HPDE6-E6E7 (cell line): ENCODE measurements around the gene ADCK2.
A peak's percentile ranks its signal among the peaks of the same experiment; 100 is the strongest.
"Not testable (repeated sequence)": the region's sequence is repeated elsewhere in the genome, so short reads cannot be mapped to it uniquely, and the experiment has no call there.

Experiments
- DNase-seq: peaks from one replicate; pipeline ENCODE4 v3.0.0; 2011; ENCODE audit warnings: missing footprints; ENCODE audit errors: extremely low spot score

ADCK2 gene

GRCh38 chr7:140646931-140647647, 25.7 kb upstream of the ADCK2 start:
- peak; percentile 47 for DNase-seq

DNA sequence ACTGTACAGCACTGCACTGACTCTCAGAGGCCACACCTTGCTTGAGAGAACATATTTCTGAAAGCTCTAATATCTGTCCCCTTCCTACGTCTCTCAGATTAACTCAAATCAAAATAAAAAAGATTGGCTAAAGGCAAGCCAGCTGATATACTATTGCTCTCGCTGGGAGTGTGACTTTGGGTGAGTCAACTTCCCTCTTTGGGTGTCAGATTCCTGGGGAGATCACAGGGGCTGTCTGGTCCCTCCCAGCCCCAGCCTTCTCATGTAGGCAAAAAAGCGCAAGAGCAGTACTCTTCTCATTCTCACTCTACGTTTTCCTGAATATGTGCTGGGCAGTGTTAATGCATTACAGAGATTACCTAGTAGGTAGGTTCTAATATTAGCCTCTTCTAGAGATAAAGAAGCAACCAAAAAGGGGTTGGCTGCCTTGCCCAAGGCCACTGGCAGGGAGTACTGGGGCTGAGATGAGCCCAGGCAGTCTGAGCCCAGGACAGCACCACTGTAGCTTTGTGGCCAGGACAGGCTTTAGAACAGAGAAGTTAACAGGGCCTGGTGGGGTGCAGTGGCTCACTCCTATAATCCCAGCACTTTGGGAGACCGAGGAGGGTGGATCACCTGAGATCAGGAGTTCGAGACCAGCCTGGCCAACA, 23.1 kb upstream of the ADCK2 start:
- no peak for DNase-seq

DNA sequence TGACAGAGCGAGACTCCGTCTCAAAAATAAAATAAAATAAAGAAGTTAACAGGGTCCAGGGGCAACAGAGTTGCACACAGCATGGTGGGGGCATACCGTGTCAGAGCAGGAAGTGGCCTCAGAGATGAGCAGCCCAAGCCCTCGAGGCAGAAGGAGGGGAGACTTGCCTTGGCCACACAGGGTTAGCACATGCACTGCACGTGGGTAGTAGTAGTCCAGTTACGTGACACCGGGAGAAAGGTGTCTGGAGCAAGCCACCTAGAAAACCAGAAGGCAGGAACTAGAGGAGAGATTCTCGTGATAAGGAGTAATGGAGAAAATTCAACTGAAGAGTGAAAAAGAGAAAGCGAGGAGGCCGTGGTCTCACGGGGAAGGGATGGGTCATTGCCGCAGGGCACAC, 22.4 kb upstream of the ADCK2 start:
- no peak for DNase-seq

DNA sequence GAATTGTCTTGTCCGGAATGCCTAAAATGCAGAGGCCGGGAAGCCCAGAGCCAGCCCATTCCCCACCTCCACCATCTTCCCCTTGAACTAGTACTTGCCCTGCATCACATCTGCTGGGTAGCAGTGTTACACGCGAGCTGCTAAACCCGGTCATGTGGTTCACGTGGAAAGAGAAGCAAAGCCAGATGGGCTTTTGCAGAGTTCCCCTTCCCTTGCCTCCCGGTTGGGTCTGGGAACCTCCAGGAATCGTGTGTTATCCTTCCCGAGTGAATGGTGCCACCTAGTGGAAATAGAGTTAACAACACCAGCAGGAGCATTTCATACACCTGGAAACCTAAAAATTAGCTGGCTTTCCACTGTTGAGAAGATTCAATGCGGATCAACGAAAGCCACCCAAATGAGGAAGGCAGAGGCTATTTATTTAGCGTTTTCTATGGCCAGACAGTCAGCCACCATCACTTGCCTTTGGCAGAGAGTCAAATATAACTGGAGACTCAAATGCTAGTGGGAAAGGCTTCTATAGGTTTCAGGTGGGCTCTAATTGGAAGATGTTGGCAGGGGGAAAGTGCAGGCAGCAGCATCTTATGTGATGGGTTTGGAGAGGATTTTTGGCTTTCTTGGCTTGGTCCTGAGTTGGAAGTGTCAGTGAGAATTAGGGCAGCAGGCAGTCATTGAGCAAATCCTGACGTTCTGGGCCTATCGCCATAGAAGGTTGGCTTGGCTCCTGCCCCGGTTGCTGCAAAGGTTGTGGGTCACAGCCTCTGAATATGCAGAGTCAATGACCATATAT, 19.2 kb upstream of the ADCK2 start:
- DNase-seq, result peak; percentile 53

- DNase-seq, result no peak
These were observed 18.7 kb upstream of the ADCK2 start for GRCh38 chr7:140654109-140654387.

DNA sequence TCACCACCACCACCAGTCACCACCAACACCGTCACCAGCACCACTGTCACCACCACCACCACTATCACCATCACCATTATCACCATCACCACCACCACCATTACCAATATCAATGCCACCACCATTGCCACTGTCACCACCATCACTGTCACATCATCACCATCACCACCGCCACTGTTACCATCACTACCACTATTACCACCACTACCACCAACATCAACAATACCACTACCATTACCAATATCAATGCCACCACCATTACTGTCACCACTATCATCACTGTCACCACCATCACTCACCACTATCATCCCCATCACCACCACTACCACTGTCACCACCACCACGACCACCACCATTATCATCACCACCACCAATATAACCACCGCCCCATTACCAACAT, 18.1 kb upstream of the ADCK2 start:
- DNase-seq, result no peak

- DNase-seq, result no peak
These were observed 17.0 kb upstream of the ADCK2 start for GRCh38 chr7:140655511-140656408.

DNA sequence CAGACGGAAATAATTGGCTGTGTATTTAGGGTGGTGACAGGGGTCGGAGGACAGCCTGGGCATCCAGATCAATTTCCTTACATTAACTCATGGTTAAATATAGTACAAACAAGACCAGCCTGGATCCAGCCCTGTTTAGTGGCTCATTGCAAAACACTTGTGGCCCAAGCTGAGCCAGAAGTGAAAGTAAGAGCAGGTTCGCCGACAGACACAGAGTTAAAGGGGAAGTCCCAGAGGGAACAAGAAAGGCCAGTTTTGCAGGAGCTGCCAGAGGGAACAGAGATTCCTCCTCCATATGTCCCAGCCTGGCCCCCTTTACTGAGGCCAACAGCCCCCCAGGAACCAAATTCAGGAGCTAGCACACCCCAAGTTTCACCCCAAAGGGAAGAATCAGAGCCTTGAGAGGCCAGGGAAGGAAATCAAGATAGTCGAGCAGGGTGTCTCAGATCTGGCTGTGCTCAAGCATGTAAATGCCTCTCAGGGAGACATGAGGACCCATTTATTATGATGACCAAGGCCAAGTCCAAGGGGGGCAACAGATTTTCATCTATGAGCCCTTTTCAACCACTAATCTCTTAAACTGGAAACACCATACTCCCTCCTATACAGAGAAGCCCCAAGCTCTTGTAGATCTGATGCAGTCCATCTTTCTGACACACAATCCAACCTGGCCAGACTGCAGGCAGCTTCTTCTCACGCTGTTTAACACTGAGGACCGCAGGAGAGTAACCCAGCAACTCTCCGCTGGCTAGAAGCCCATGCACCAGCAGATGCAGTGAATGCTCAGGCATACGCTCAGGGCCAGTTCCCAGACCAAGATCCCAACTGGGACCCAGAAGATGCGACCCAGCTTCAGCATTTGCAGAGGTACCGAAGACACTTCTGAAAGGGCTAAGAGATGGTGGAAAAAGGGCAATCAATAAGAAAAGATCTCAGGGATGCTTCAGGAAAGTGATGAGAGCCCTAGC, 15.9 kb upstream of the ADCK2 start:
- DNase-seq, result peak; percentile 77

DNA sequence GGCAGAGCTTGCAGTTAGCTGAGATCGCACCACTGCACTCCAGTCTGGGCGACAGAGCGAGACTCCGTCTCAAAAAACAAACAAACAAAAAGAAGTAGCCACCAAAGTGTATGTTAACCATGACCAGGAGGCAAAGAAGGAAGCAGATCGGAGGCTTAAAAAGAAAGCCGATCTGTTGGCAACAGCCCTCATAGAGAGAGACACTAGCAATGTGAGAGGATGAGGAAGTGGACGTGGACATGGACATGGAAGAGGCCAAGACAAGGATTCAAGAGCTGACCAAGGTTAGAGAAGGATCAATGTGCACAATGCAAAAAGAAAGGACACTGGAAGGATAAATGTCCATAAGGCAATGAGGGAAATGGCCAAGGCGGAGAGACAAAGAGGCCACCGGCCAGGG, 14.9 kb upstream of the ADCK2 start:
- DNase-seq, result no peak

GRCh38 chr7:140659856-140660255, 12.9 kb upstream of the ADCK2 start:
- no peak for DNase-seq

- no peak for DNase-seq
These were observed 11.6 kb upstream of the ADCK2 start for GRCh38 chr7:140661124-140661523.

GRCh38 chr7:140662938-140663337, 9.8 kb upstream of the ADCK2 start:
- DNase-seq, result not testable (repeated sequence)

- DNase-seq, result no peak
These were observed 5.3 kb upstream of the ADCK2 start for GRCh38 chr7:140667476-140667875.

DNA sequence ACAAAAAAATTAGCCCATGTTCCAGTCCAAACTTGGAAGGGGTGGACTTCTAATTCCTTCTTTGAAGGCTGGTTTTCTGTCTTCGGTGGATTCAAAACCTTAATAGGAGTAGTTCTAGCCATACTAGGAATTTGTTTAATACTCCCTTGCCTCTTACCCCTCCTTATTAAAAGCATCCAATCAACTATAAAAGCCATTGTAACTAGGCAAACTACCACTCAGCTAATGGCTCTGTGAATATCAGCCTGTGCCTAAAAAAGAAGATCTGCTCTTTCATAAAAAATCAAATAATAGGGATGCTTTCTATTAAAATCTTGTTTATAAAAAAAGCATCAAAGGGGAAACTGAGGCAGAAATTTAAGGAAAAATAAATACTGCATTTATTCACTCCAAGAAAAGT, 4.1 kb upstream of the ADCK2 start:
- DNase-seq, result no peak

DNA sequence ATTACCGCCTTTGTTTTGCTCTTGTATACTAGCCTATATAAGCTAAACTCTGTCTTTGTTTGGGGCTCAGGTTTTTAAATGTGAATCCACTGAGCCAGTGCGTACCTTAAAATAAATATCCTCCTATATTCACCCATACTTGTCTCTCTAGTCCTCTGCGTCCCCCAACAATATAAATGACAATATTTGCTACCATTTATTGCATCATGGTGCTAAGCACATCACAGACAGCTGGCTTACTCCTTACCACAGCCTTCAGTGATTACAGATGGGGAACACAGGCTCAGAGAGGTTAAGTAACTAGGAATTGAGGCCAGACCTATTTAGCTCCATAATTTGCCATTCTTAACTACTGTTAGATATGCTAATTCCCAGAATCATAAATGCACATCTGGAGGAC, 3.4 kb upstream of the ADCK2 start:
- no peak for DNase-seq

GRCh38 chr7:140669862-140670261, 2.9 kb upstream of the ADCK2 start:
- not testable (repeated sequence) for DNase-seq

- no peak for DNase-seq
These were observed 2.3 kb upstream of the ADCK2 start for GRCh38 chr7:140670343-140670935.

DNA sequence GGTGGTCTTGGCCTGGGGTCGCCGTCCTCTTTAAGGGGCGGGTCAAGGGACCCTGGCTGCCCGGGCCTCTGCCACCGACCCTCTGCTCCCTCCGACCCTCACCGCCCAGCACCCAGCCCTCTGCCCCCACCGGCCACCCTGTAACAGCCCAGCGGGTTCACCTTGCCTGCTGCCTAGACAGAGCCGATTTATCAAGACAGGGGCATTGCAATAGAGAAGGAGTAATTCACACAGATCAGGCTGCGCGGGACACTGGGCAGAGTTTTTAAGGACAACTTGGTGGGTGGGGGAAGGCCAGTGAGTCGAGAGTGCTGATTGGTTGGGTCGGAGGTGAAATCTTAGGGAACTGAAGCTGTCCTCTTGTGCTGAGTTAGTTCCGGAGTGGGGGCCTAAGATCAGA, 779 bp upstream of the ADCK2 start:
- no peak for DNase-seq

GRCh38 chr7:140673063-140673773, 473 bp downstream of the ADCK2 start:
- DNase-seq, result peak; percentile 67

DNA sequence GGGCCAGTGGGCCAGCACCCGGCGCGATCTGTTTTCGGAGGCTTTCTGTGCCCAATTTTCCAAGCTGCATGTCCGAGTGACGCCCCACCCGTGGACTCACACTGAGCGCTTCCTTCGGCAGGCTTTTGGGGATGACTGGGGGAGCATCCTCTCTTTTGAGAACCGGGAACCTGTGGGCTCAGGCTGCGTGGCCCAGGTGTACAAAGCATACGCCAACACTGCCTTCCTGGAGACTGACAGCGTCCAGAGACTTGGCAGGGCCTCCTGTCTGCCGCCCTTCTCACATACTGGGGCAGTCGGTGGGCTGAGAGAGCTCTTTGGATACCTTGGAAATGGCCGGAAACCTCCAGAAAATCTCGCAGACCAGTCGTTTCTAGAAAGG, 1.0 kb downstream of the ADCK2 start:
- DNase-seq, result no peak
